Stimulated activated CD8-positive, alpha-beta memory T cell treated with anti-CD3 and anti-CD28 coated beads, Interleukin-12 subunit alpha, Interleukin-12 subunit beta, amount 100 ng/mL, for 24 hours (primary cell): Measurements from ENCODE around the gene TRIO.

ENCODE experiments used
- DNase-seq: peaks from one replicate; pipeline ENCODE4 v3.0.0-alpha.2; 2020; ENCODE audit errors: extremely low read depth

The TRIO gene

DNA sequence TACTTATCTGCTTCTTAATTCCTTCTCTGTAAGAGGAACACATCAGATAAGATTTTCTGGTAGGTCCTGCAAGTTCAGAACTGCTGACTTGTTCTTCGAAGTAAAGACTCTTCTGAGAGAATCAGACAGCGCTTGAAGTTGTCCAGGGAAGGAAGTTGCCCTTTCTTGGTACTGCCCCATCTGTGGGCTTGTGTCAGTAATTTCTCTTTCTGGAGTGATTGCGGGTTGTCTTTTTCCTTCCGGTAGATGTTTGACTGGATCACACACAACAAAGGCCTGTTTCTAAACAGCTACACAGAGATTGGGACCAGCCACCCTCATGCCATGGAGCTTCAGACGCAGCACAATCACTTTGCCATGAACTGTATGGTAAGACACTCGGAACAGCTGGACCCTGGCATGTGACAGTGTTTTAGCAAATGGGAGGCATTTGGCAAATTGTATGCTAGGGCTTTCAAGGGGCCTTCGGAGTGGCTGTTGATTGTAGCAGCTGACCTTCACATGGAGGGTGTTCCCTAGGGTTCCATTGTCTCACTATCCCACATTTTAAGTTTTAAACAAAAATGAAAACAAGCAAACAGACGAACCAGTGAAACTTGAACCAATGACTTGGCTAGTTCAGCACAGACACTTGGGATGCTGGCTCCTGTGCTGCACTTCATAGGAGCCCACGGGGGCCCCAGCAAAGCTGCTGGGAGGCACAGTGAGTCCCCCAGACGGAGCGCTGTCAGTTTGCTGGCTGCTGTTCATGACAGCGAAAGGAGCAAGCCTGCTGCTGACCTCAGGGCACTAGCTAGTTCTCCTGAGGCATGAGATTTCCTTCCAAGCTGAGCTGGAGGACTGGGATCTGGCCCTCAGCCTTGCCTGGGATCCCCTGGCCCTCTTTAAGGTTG lies 149.9 kb downstream of the TRIO start:
- no peak for DNase-seq

- no peak for DNase-seq
Measured at GRCh38 chr5:14295610-14296009, 152.5 kb downstream of the TRIO start.

- no peak for DNase-seq
Measured at GRCh38 chr5:14296533-14297331, 153.6 kb downstream of the TRIO start.

GRCh38 chr5:14297697-14298096 lies 154.6 kb downstream of the TRIO start:
- no peak for DNase-seq

- DNase-seq: no peak
Measured at GRCh38 chr5:14298126-14298847, 155.1 kb downstream of the TRIO start.

DNA sequence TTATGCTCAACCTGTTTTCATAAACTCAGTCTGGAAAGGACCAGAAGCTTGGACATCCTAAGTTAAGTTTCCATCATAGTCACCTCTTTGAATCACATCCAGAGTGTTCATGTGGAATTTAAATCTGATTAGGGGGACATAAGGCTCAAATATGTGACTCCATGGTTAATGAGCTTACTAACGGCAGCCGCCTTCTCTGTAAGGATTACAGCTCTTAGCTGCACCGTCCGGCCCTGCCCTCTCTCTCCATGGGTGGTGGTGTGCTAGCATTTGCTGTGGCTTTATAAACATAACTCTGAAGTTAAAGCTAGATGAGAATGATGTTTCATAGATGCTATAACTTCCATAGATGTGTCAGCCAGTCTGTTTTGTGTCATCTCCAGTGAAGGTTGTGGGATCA lies 156.5 kb downstream of the TRIO start:
- DNase-seq: no peak

DNA sequence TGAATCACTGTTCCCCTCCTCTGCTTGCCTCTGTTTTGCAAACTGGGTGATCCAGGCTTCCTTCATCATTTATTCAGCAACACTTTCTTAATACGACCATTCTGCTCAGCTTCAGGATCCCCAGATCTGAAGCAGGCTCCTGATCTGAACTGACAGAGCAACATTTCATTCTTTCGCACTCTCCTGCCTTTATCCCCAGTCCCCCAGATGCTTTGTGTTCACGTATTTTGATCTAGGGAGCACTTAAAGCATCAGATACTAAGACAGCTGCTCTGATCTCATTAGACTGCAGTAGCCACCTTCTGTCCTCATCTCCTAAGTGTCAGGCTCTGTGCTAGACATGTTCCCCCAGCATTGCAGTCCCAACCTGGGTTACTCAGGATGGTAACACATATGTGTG lies 158.0 kb downstream of the TRIO start:
- no peak for DNase-seq

GRCh38 chr5:14302330-14302729 lies 159.2 kb downstream of the TRIO start:
- no peak for DNase-seq

DNA sequence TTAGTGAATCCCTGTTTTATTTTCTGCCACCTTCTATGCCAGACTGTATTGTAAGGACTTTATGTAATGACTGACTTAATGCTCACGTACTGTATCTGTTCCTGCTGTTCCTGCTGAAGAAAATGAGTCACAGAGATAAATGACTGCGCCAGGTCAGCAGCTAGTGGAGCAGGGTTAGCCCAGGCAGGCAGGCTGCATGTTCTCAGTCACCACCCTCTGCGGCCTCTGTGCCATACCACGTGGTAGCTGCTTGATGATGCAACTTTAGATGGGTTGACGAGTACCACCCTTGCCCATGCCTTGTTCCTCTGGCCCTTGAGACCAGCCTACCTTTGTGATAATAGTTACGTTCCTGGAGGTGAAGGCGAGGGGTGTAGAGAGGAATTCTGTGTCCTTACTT lies 161.9 kb downstream of the TRIO start:
- no peak for DNase-seq

DNA sequence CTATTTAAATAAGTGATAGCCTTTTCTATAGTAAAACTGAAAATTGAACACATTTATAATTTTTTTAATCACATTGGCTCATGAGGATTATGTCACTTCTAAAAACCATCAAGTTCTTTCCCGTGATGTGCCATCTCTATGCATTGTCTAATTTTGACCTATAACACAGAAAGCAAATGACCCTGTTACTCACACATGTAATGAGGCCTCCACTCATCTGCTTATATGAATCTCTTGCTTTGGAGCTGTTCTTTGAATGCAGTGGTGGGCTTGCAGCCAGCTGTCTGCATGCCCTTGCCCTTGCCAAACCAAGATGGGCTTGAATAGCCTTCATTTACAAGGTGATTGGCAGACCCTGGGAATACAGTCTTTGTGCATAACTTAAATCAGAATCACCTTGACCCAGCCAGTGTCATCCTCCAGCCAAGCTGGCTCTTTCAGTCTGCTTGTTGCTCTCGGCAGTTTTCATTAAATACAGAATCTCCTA lies 163.2 kb downstream of the TRIO start:
- no peak for DNase-seq

DNA sequence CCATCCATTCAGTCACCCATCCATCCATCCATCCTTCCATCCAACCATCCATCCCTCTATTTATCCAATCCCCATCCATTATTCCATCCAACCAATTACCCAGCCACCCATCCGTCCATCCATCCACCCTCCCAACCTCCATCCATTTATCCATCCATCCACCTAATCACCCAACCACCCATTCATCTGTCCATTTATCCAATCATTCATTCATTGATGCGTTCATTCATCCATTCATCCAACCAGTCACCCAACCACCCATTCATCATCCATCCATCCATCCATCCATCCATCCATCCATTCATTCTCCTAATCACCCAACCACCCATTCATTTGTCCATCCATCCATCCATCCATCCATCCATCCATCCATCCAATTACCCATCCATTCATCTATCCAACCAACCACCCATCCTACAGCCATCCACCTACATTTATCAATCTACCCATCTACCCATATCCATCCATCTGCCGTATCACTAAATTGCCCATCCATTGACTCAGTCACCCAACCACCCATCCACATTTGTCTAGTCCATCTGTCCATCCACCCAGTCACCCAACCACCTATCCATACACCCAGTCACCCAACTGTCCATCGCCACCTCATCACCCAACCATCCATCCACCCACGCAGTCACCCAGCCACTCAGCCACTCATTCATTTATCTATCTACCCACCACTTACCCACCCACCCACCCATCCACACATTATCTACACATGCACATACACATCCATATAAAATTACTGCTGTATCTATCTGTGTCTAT lies 165.4 kb downstream of the TRIO start:
- no peak for DNase-seq

- no peak for DNase-seq
Measured at GRCh38 chr5:14309199-14309598, 166.1 kb downstream of the TRIO start.

GRCh38 chr5:14309878-14310531 lies 166.9 kb downstream of the TRIO start:
- no peak for DNase-seq

- DNase-seq: no peak
Measured at GRCh38 chr5:14310901-14311300, 167.8 kb downstream of the TRIO start.

- no peak for DNase-seq
Measured at GRCh38 chr5:14313986-14314690, 171.0 kb downstream of the TRIO start.

DNA sequence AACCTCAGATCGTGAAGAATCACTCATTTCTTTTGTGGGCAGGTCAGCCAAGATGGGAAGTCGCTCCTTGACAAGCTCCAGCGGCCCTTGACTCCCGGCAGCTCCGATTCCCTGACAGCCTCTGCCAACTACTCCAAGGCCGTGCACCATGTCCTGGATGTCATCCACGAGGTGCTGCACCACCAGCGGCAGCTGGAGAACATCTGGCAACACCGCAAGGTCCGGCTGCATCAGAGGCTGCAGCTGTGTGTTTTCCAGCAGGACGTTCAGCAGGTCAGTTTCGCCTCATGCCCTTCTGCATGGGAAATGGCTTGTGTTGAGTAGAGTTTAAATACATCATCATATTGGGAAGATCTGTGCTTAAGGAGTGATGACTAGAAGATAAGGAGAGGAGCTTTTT lies 173.3 kb downstream of the TRIO start:
- no peak for DNase-seq

DNA sequence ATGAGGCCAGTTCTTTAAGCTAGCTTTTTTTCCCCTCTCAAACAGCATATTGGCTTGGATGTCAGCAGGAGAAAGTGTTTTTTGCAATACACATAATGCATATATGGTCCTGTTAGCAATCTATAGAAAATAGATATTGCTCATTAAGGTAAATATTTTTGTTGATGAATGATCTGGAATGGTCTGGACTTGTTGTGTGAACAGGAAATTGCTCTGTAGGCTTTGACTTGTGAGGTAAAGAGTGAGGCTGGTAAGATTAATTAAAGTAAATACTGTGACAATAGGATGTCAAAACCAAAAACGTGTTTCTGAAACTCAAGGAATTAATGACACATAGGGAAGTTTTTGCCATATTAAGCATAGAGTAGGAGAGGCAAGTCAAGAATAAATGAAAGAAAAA lies 176.0 kb downstream of the TRIO start:
- DNase-seq: no peak

GRCh38 chr5:14321936-14322335 lies 178.8 kb downstream of the TRIO start:
- no peak for DNase-seq

GRCh38 chr5:14322437-14323187 lies 179.5 kb downstream of the TRIO start:
- no peak for DNase-seq

- no peak for DNase-seq
Measured at GRCh38 chr5:14323466-14323865, 180.3 kb downstream of the TRIO start.
